K562 (cell line): ENCODE results near the gene OR51V1. TPM values are rescaled to one million over a fixed set of nuclear protein-coding genes. Genes with fewer than 3 reads are reported as not detected.

Experiments used
- BHLHE40 ChIP-seq: IDR thresholded peaks from 2 replicates; pipeline ENCODE4 v1.6.1; 2011; ENCODE audit warnings: low read length, improper control_type of control experiment
- CREB5 ChIP-seq: fragments of 250-450 bp; sonication (Bioruptor Pico); IDR thresholded peaks from 2 replicates; pipeline ENCODE4 v1.5.0; 2020; ENCODE audit warnings: mild to moderate bottlenecking
- E2F6 ChIP-seq, 2 experiments: IDR thresholded peaks; 2 replicates each; pipeline ENCODE4 v1.6.1; 2011; ENCODE audit warnings: borderline replicate concordance in 1 of 2, control low read depth in 1 of 2, low read depth in 1 of 2, low read length in 1 of 2, mild to moderate bottlenecking in 1 of 2, mixed read lengths in 1 of 2, moderate library complexity in 1 of 2; ENCODE audit not compliant: insufficient read depth in 1 of 2, insufficient read length in 1 of 2, poor library complexity in 1 of 2, severe bottlenecking in 1 of 2; ENCODE audit errors: extremely low read depth in 1 of 2
- FOXJ3 ChIP-seq: sonication (generic); formaldehyde crosslinking; IDR thresholded peaks from 2 replicates; pipeline ENCODE4 v1.4.0; 2020; ENCODE audit warnings: mild to moderate bottlenecking, missing genetic modification reagents
- HNRNPH1 ChIP-seq: fragments of 200-400 bp; formaldehyde crosslinking; optimal IDR thresholded peaks from 2 replicates; pipeline ENCODE3; 2017; ENCODE audit warnings: low read depth, mild to moderate bottlenecking, low read length, moderate library complexity
- ILF3 ChIP-seq: fragments of 450-650 bp; IDR thresholded peaks from 2 replicates; pipeline ENCODE4 v1.6.1; 2018; ENCODE audit warnings: antibody characterized with exemption, mild to moderate bottlenecking, moderate library complexity, borderline replicate concordance
- KHSRP ChIP-seq: fragments of 450-650 bp; IDR thresholded peaks from 2 replicates; pipeline ENCODE4 v1.6.1; 2017
- KLF13 ChIP-seq: fragments of 450-650 bp; IDR thresholded peaks from 2 replicates; pipeline ENCODE4 v1.6.1; 2016; ENCODE audit warnings: missing genetic modification characterization, low read depth, mild to moderate bottlenecking, missing compliant biosample characterization, moderate library complexity, borderline replicate concordance
- MTA3 ChIP-seq: fragments of 450-650 bp; formaldehyde crosslinking; IDR thresholded peaks from 2 replicates; pipeline ENCODE4 v1.6.1; 2017; ENCODE audit warnings: mild to moderate bottlenecking, borderline replicate concordance
- MYNN ChIP-seq, 2 experiments: sonication (generic); formaldehyde crosslinking in 1 of 2; IDR thresholded peaks; 2 replicates each; pipeline versions ENCODE4 v1.5.0 to v1.6.1; 2016 to 2020; ENCODE audit warnings: antibody characterized with exemption in 1 of 2, missing genetic modification reagents in 1 of 2
- PHB2 ChIP-seq: fragments of 450-650 bp; IDR thresholded peaks from 2 replicates; pipeline ENCODE4 v1.6.1; 2017; ENCODE audit warnings: low read depth
- RBM25 ChIP-seq: fragments of 200-400 bp; formaldehyde crosslinking; IDR thresholded peaks from 2 replicates; pipeline ENCODE4 v1.6.1; 2018; ENCODE audit warnings: low read length, low read depth, moderate library complexity; ENCODE audit not compliant: severe bottlenecking
- RREB1 ChIP-seq: fragments of 250-450 bp; sonication (Bioruptor Pico); IDR thresholded peaks from 2 replicates; pipeline ENCODE4 v1.4.0; 2020
- SMAD1 ChIP-seq: fragments of 150-350 bp; IDR thresholded peaks from 2 replicates; pipeline ENCODE4 v1.6.1; 2014; ENCODE audit warnings: low read length, low read depth; ENCODE audit not compliant: partially characterized antibody
- SMAD3 ChIP-seq: fragments of 450-650 bp; formaldehyde crosslinking; conservative IDR thresholded peaks from 2 replicates; pipeline ENCODE4 v1.4.0; 2020; ENCODE audit warnings: mild to moderate bottlenecking
- TAF15 ChIP-seq: fragments of 200-400 bp; formaldehyde crosslinking; IDR thresholded peaks from 2 replicates; pipeline ENCODE4 v1.6.1; 2017; ENCODE audit warnings: mild to moderate bottlenecking, low read depth, low read length, moderate library complexity
- WHSC1 ChIP-seq: IDR thresholded peaks from one replicate; pipeline ENCODE4 v1.6.1; 2012; ENCODE audit warnings: low read length, control low read depth, inconsistent platforms
- ZNF311 ChIP-seq: fragments of 250-450 bp; sonication (Bioruptor Pico); IDR thresholded peaks from 2 replicates; pipeline ENCODE4 v1.4.0; 2020; ENCODE audit warnings: mild to moderate bottlenecking, moderate library complexity
- ZNF408 ChIP-seq: fragments of 250-450 bp; sonication (Bioruptor Pico); IDR thresholded peaks from 2 replicates; pipeline ENCODE4 v1.4.0; 2020; ENCODE audit warnings: low read depth, mild to moderate bottlenecking, moderate library complexity
- ZNF77 ChIP-seq: fragments of 250-450 bp; sonication (Bioruptor Pico); IDR thresholded peaks from 2 replicates; pipeline ENCODE4 v1.5.0; 2020
- ZNF780A ChIP-seq: fragments of 250-450 bp; sonication (Bioruptor Pico); IDR thresholded peaks from 2 replicates; pipeline ENCODE4 v1.5.0; 2021; ENCODE audit warnings: mild to moderate bottlenecking
- polyA plus RNA-seq, 8 experiments: library from polyadenylated mRNA; depleted of rRNA in 4 of 8; stranded (reverse) in 5 of 8; unstranded in 3 of 8; fragments of >200 nt; fragmentation: Nextera tagmentation in 2 of 8; fragmentation: Illumina TruSeq in 1 of 8; extraction: Ambion mirVana in 2 of 8; extraction: Trizol in 1 of 8; gene quantifications; 2 replicates each; pipeline versions ENCODE4 v1.2.1 to v1.2.3, GENCODE V29; 2011 to 2014; ENCODE audit warnings: inconsistent platforms in 1 of 8, missing spikeins in 1 of 8
- total RNA-seq, 7 experiments: library from RNA; depleted of rRNA in 6 of 7; stranded (reverse); fragments of >200 nt in 6 of 7; fragmentation: Illumina TruSeq in 2 of 7; extraction: Trizol in 2 of 7; gene quantifications; 2 replicates each; pipeline versions ENCODE4 v1.2.1 to v1.2.3, GENCODE V29; 2011 to 2021; ENCODE audit warnings: low replicate concordance in 1 of 7

Gene OR51V1
- total and polyA plus RNA-seq, 9 of the 15 experiments (the other 6 are each of a cell fraction or from before 2014, with no cell fraction given) = not detected

- no peak for TF ChIP-seq RREB1 (CRISPR knock-in tag)
- TF ChIP-seq ILF3 = no peak
- peak; percentile 86 for TF ChIP-seq PHB2
- TF ChIP-seq HNRNPH1 = no peak
- peak; percentile 56; the same call in 1 of the 2 replicates for TF ChIP-seq KHSRP
- TF ChIP-seq KLF13 (tag) = no peak
- no peak for TF ChIP-seq CREB5 (CRISPR knock-in tag)
- TF ChIP-seq MTA3 = peak; percentile 69; the same call in 1 of the 2 replicates
- TF ChIP-seq ZNF780A (CRISPR knock-in tag) = no peak
- no peak for TF ChIP-seq TAF15
- no peak for TF ChIP-seq E2F6 (IDR thresholded peaks at IDR 0.05; ENCODE audit: borderline replicate concordance in 1 of 2, extremely low read depth in 1 of 2, insufficient read depth in 1 of 2, insufficient read length in 1 of 2, low read depth in 1 of 2, low read length in 1 of 2, poor library complexity in 1 of 2, severe bottlenecking in 1 of 2)
- TF ChIP-seq SMAD1 = no peak
- TF ChIP-seq BHLHE40 = peak; percentile 49; the same call in 1 of the 2 replicates
- TF ChIP-seq ZNF408 = no peak
- TF ChIP-seq MYNN (IDR thresholded peaks at IDR 0.05) = peak; percentile 77
- TF ChIP-seq MYNN (CRISPR knock-in tag; IDR thresholded peaks at IDR 0.05) = no peak
- peak; percentile 85 for TF ChIP-seq SMAD3 (CRISPR knock-in tag)
- no peak for TF ChIP-seq ZNF77
- no peak for TF ChIP-seq RBM25
- TF ChIP-seq FOXJ3 = no peak
- no peak for TF ChIP-seq WHSC1
- TF ChIP-seq ZNF311 = no peak
These were observed 48.7 kb downstream of the OR51V1 start (continued) for GRCh38 chr11:5151713-5152153.
